Panc1 (cell line): ENCODE results near the gene VSIG8.

Experiments used
- CTCF ChIP-seq: fragments of 450-650 bp; IDR thresholded peaks from 2 replicates; pipeline ENCODE4 v1.5.1; 2017; ENCODE audit warnings: mild to moderate bottlenecking
- POLR2AphosphoS5 ChIP-seq: IDR thresholded peaks from 2 replicates; pipeline ENCODE4 v1.6.1; 2012; ENCODE audit warnings: mild to moderate bottlenecking, low read depth, low read length, moderate library complexity
- REST ChIP-seq, 2 experiments: IDR thresholded peaks; 2 replicates each; pipeline ENCODE4 v1.6.1; 2011 to 2012; ENCODE audit warnings: low read depth in 2 of 2, control low read depth in 1 of 2, low read length in 1 of 2, mild to moderate bottlenecking in 1 of 2, moderate library complexity in 1 of 2; ENCODE audit not compliant: insufficient read depth in 1 of 2
- SIN3A ChIP-seq: IDR thresholded peaks from 2 replicates; pipeline ENCODE4 v1.6.1; 2012; ENCODE audit warnings: low read depth, mild to moderate bottlenecking, low read length, moderate library complexity, borderline replicate concordance; ENCODE audit not compliant: insufficient read depth
- TCF7L2 ChIP-seq: IDR thresholded peaks from 2 replicates; pipeline ENCODE4 v1.6.1; 2011; ENCODE audit warnings: mild to moderate bottlenecking, low read depth, low read length, inconsistent platforms

- TF ChIP-seq CTCF = no peak
- TF ChIP-seq SIN3A = no peak
- no peak for TF ChIP-seq POLR2AphosphoS5
- no peak for TF ChIP-seq REST (IDR thresholded peaks at IDR 0.05; ENCODE audit: insufficient read depth in 1 of 2, low read depth in 2 of 2, low read length in 1 of 2)
- no peak for TF ChIP-seq TCF7L2
Measured at GRCh38 chr1:159862031-159862430, 426 bp downstream of the VSIG8 start.
